Fibroblast of lung (primary cell): ENCODE data around the gene MEI4. TPM values are rescaled to one million over a fixed set of nuclear protein-coding genes. Genes with fewer than 3 reads are reported as not detected.
A peak's percentile ranks its signal among the peaks of the same experiment; 100 is the strongest.

Source experiments
- DNase-seq, 2 donors: peaks; one replicate each; pipeline versions ENCODE4 v3.0.0 to v3.0.0-alpha.2; 2010; ENCODE audit warnings: low read depth in 2 of 2
- H2AFZ ChIP-seq: 2 replicates; pipeline ENCODE4 v1.5.1; 2012; ENCODE audit warnings: low read length, control low read depth, inconsistent platforms
- H3K27ac ChIP-seq: 2 replicates; pipeline ENCODE4 v1.5.1; 2011; ENCODE audit warnings: low read length, control low read depth; ENCODE audit not compliant: insufficient read depth
- H3K27me3 ChIP-seq: 2 replicates; pipeline ENCODE4 v1.5.1; 2011; ENCODE audit warnings: mild to moderate bottlenecking, low read length; ENCODE audit not compliant: control insufficient read depth, insufficient read depth
- H3K36me3 ChIP-seq: 2 replicates; pipeline ENCODE4 v1.5.1; 2011; ENCODE audit warnings: low read length; ENCODE audit not compliant: control insufficient read depth, insufficient read depth
- H3K4me1 ChIP-seq: 2 replicates; pipeline ENCODE4 v1.5.1; 2011; ENCODE audit warnings: low read length; ENCODE audit not compliant: control insufficient read depth, insufficient read depth; ENCODE audit errors: extremely low read depth
- H3K4me2 ChIP-seq: 2 replicates; pipeline ENCODE4 v1.5.1; 2011; ENCODE audit warnings: low read length, control low read depth; ENCODE audit not compliant: insufficient read depth; ENCODE audit errors: extremely low read depth
- H3K4me3 ChIP-seq, 4 experiments: fragments of 200-600 bp in 1 of 4; sonication (generic) in 1 of 4; replicated peaks in 1 of 4; 2 replicates each; pipeline ENCODE4 v1.5.1; 2011 to 2016; ENCODE audit warnings: low read length in 4 of 4, low read depth in 3 of 4, mild to moderate bottlenecking in 3 of 4, control low read depth in 2 of 4, inconsistent platforms in 1 of 4, mixed read lengths in 1 of 4; ENCODE audit not compliant: insufficient read depth in 1 of 4; ENCODE audit errors: control extremely low read depth in 1 of 4
- H3K79me2 ChIP-seq: 2 replicates; pipeline ENCODE4 v1.5.1; 2012; ENCODE audit warnings: mild to moderate bottlenecking, low read length, inconsistent platforms; ENCODE audit not compliant: control insufficient read depth, insufficient read depth
- H3K9ac ChIP-seq: 2 replicates; pipeline ENCODE4 v1.5.1; 2011; ENCODE audit warnings: mild to moderate bottlenecking, low read length, control low read depth; ENCODE audit not compliant: insufficient read depth
- H3K9me3 ChIP-seq: 2 replicates; pipeline ENCODE4 v1.5.1; 2012; ENCODE audit warnings: low read depth, low read length; ENCODE audit not compliant: control insufficient read depth, insufficient read depth
- H4K20me1 ChIP-seq: 2 replicates; pipeline ENCODE4 v1.5.1; 2011; ENCODE audit warnings: low read length; ENCODE audit not compliant: control insufficient read depth, insufficient read depth; ENCODE audit errors: extremely low read depth
- CTCF ChIP-seq, 2 donors: IDR thresholded peaks in 1 of 2; conservative IDR thresholded peaks in 1 of 2; 1 replicate in 1 of 2; 2 replicates in 1 of 2; pipeline ENCODE4 v1.5.1; 2011 to 2012; ENCODE audit warnings: low read length in 2 of 2, control low read depth in 1 of 2, inconsistent platforms in 1 of 2, low read depth in 1 of 2, mild to moderate bottlenecking in 1 of 2
- EZH2 ChIP-seq: IDR thresholded peaks from 2 replicates; pipeline ENCODE4 v1.5.1; 2012; ENCODE audit warnings: low read length, control low read depth, mild to moderate bottlenecking; ENCODE audit errors: missing control alignments
- polyA plus RNA-seq, 2 donors: library from polyadenylated mRNA; depleted of rRNA in 1 of 2; stranded (reverse) in 1 of 2; unstranded in 1 of 2; fragments of >200 nt; gene quantifications; 2 replicates each; pipeline ENCODE4 v1.2.1, GENCODE V29; 2011 to 2012; ENCODE audit warnings: missing spikeins in 1 of 2
- total RNA-seq: library from RNA; depleted of rRNA; stranded (reverse); fragments of >200 nt; gene quantifications from 2 replicates; pipeline ENCODE4 v1.2.1, GENCODE V29; 2014

MEI4 gene
- total and polyA plus RNA-seq, 2 donors (not counting 1 experiment from before 2014, with no cell fraction given), result not detected

- Histone ChIP-seq H3K9ac (no peak overlapping the region), H2AFZ (no peak overlapping the region), H3K4me3 (no peak overlapping the region), H3K4me1 (no peaks in the 10 kb centered on the region), H3K36me3 (no peaks in the 10 kb centered on the region), H3K9me3 (no peaks in the 10 kb centered on the region), H4K20me1 (no peaks in the 10 kb centered on the region), H3K79me2 (no peaks in the 10 kb centered on the region), H3K27me3 (no peaks in the 10 kb centered on the region), H3K4me2 (no peak overlapping the region), H3K27ac (no peak overlapping the region)
- peak in 1 of 2 donors; percentile 43 for DNase-seq
- TF ChIP-seq CTCF (conservative IDR thresholded peaks at IDR 0.05 in 1 of 2, IDR thresholded peaks at IDR 0.05 in 1 of 2; ENCODE audit: low read depth in 1 of 2, low read length in 2 of 2), result no peak
- TF ChIP-seq EZH2, result no peak
Measured at GRCh38 chr6:77876300-77876699, 223.5 kb downstream of the MEI4 start.

GRCh38 chr6:77879527-77879926 lies 226.7 kb downstream of the MEI4 start:
- Histone ChIP-seq H4K20me1 (no peaks in the 10 kb centered on the region), H3K79me2 (no peaks in the 10 kb centered on the region), H3K27me3 (no peaks in the 10 kb centered on the region)

GRCh38 chr6:77880501-77880900 lies 227.7 kb downstream of the MEI4 start:
- DNase-seq, result peak in 1 of 2 donors; percentile 70
- no peak overlapping the region for H3K9ac ChIP-seq
- no peak overlapping the region for H3K4me3 ChIP-seq
- no peaks in the 10 kb centered on the region for H3K9me3 ChIP-seq
- H4K20me1 ChIP-seq, result no peaks in the 10 kb centered on the region
- no peaks in the 10 kb centered on the region for H3K36me3 ChIP-seq
- no peaks in the 10 kb centered on the region for H3K4me1 ChIP-seq
- no peak overlapping the region for H3K27ac ChIP-seq
- H3K79me2 ChIP-seq, result no peaks in the 10 kb centered on the region
- no peak overlapping the region for H3K4me2 ChIP-seq
- TF ChIP-seq EZH2 (no peak), CTCF (conservative IDR thresholded peaks at IDR 0.05 in 1 of 2, IDR thresholded peaks at IDR 0.05 in 1 of 2; ENCODE audit: low read depth in 1 of 2, low read length in 2 of 2) (no peak)
- H3K27me3 ChIP-seq, result no peaks in the 10 kb centered on the region
- H2AFZ ChIP-seq, result no peak overlapping the region

More at GRCh38 chr6:77879527-77879926, 226.7 kb downstream of the MEI4 start:
- Histone ChIP-seq H3K36me3 (no peaks in the 10 kb centered on the region), H3K9ac (no peak overlapping the region), H2AFZ (no peak overlapping the region), H3K4me2 (no peak overlapping the region), H3K9me3 (no peaks in the 10 kb centered on the region), H3K4me3 (no peak overlapping the region), H3K4me1 (no peaks in the 10 kb centered on the region), H3K27ac (no peak overlapping the region)
- no peak for DNase-seq
- TF ChIP-seq EZH2, result no peak
- TF ChIP-seq CTCF (conservative IDR thresholded peaks at IDR 0.05 in 1 of 2, IDR thresholded peaks at IDR 0.05 in 1 of 2; ENCODE audit: low read depth in 1 of 2, low read length in 2 of 2), result no peak
